SK-N-SH treated with all-trans-retinoic acid at 6 μM for 48 hours (cell line): ENCODE results near the gene SMIM41.

Source experiments
- ARNTL ChIP-seq: fragments of 450-650 bp; formaldehyde crosslinking; IDR thresholded peaks from 2 replicates; pipeline ENCODE4 v1.5.0; 2020; ENCODE audit warnings: low read depth, mild to moderate bottlenecking, moderate library complexity, borderline replicate concordance
- BACH2 ChIP-seq: fragments of 250-450 bp; sonication (Bioruptor Pico); IDR thresholded peaks from 2 replicates; pipeline ENCODE4 v1.9.0; 2021; ENCODE audit warnings: mild to moderate bottlenecking, borderline replicate concordance
- GLIS3 ChIP-seq: fragments of 250-450 bp; sonication (Bioruptor Pico); IDR thresholded peaks from 2 replicates; pipeline ENCODE4 v1.5.0; 2020; ENCODE audit warnings: mild to moderate bottlenecking, moderate library complexity
- PPARA ChIP-seq: fragments of 250-450 bp; sonication (Bioruptor Pico); IDR thresholded peaks from 2 replicates; pipeline ENCODE4 v1.5.0; 2020; ENCODE audit warnings: mild to moderate bottlenecking, borderline replicate concordance
- TOX ChIP-seq: fragments of 250-450 bp; sonication (Bioruptor Pico); IDR thresholded peaks from 2 replicates; pipeline ENCODE4 v1.8.0; 2021; ENCODE audit warnings: mild to moderate bottlenecking, moderate library complexity, borderline replicate concordance
- ZC3H10 ChIP-seq: fragments of 250-450 bp; sonication (Bioruptor Pico); IDR thresholded peaks from 2 replicates; pipeline ENCODE4 v1.5.1; 2021; ENCODE audit warnings: mild to moderate bottlenecking, moderate library complexity
- ZFP3 ChIP-seq: fragments of 250-450 bp; sonication (Bioruptor Pico); IDR thresholded peaks from 2 replicates; pipeline ENCODE4 v1.5.0; 2020; ENCODE audit warnings: mild to moderate bottlenecking, moderate library complexity
- ZFP30 ChIP-seq: fragments of 450-650 bp; formaldehyde crosslinking; IDR thresholded peaks from 2 replicates; pipeline ENCODE4 v1.5.0; 2022; ENCODE audit warnings: mild to moderate bottlenecking, moderate library complexity
- ZNF70 ChIP-seq: fragments of 450-650 bp; formaldehyde crosslinking; IDR thresholded peaks from 2 replicates; pipeline ENCODE4 v1.5.0; 2020; ENCODE audit warnings: mild to moderate bottlenecking, moderate library complexity
- ZNF8 ChIP-seq: fragments of 450-650 bp; formaldehyde crosslinking; IDR thresholded peaks from 2 replicates; pipeline ENCODE4 v1.5.0; 2020; ENCODE audit warnings: mild to moderate bottlenecking, moderate library complexity
- TF ChIP-seq, protein P1 (sequence below): fragments of 250-450 bp; sonication (Bioruptor Pico); IDR thresholded peaks from 2 replicates; pipeline ENCODE4 v1.5.1; 2021; ENCODE audit warnings: mild to moderate bottlenecking, moderate library complexity
- TF ChIP-seq, protein P2 (sequence below): fragments of 250-450 bp; sonication (Bioruptor Pico); IDR thresholded peaks from 2 replicates; pipeline ENCODE4 v1.8.0; 2020; ENCODE audit warnings: mild to moderate bottlenecking, moderate library complexity, borderline replicate concordance
- TF ChIP-seq, protein P3 (sequence below): fragments of 250-450 bp; sonication (Bioruptor Pico); IDR thresholded peaks from 2 replicates; pipeline ENCODE4 v1.8.0; 2021; ENCODE audit warnings: low read depth, mild to moderate bottlenecking, moderate library complexity, borderline replicate concordance

DNA sequence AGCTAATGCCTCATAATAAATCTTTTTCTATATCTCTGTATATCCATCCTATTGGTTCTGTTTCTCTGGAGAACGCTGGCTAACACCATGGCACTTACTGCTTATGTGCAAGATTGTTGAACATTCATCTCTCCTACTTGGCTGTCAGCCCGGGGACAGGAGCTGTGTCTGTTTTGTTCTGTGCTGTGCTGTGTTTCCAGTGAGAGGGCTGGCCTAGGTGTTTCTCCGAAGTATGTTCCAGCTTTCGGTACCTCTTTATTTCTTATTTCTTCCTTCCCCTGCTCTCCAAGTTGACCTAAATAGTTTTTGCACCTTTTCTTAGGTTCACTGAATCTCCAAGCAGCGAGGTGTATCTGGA, 47.1 kb upstream of the SMIM41 start:
- no peak for TF ChIP-seq BACH2 (CRISPR knock-in tag)
- TF ChIP-seq PPARA (CRISPR knock-in tag), result no peak
- TF ChIP-seq ZFP3 (CRISPR knock-in tag), result no peak
- TF ChIP-seq GLIS3, result no peak
- no peak for TF ChIP-seq ARNTL (CRISPR knock-in tag)
- TF ChIP-seq, protein P1, sequence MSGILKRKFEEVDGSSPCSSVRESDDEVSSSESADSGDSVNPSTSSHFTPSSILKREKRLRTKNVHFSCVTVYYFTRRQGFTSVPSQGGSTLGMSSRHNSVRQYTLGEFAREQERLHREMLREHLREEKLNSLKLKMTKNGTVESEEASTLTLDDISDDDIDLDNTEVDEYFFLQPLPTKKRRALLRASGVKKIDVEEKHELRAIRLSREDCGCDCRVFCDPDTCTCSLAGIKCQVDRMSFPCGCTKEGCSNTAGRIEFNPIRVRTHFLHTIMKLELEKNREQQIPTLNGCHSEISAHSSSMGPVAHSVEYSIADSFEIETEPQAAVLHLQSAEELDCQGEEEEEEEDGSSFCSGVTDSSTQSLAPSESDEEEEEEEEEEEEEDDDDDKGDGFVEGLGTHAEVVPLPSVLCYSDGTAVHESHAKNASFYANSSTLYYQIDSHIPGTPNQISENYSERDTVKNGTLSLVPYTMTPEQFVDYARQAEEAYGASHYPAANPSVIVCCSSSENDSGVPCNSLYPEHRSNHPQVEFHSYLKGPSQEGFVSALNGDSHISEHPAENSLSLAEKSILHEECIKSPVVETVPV (CRISPR knock-in tag), result no peak
- TF ChIP-seq ZFP30 (CRISPR knock-in tag), result no peak
- TF ChIP-seq ZNF70 (CRISPR knock-in tag), result peak; percentile 17; the same call in 1 of the 2 replicates
- TF ChIP-seq, protein P2, sequence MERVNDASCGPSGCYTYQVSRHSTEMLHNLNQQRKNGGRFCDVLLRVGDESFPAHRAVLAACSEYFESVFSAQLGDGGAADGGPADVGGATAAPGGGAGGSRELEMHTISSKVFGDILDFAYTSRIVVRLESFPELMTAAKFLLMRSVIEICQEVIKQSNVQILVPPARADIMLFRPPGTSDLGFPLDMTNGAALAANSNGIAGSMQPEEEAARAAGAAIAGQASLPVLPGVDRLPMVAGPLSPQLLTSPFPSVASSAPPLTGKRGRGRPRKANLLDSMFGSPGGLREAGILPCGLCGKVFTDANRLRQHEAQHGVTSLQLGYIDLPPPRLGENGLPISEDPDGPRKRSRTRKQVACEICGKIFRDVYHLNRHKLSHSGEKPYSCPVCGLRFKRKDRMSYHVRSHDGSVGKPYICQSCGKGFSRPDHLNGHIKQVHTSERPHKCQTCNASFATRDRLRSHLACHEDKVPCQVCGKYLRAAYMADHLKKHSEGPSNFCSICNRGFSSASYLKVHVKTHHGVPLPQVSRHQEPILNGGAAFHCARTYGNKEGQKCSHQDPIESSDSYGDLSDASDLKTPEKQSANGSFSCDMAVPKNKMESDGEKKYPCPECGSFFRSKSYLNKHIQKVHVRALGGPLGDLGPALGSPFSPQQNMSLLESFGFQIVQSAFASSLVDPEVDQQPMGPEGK (CRISPR knock-in tag), result no peak
- TF ChIP-seq, protein P3, sequence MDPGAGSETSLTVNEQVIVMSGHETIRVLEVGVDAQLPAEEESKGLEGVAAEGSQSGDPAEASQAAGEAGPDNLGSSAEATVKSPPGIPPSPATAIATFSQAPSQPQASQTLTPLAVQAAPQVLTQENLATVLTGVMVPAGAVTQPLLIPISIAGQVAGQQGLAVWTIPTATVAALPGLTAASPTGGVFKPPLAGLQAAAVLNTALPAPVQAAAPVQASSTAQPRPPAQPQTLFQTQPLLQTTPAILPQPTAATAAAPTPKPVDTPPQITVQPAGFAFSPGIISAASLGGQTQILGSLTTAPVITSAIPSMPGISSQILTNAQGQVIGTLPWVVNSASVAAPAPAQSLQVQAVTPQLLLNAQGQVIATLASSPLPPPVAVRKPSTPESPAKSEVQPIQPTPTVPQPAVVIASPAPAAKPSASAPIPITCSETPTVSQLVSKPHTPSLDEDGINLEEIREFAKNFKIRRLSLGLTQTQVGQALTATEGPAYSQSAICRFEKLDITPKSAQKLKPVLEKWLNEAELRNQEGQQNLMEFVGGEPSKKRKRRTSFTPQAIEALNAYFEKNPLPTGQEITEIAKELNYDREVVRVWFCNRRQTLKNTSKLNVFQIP (CRISPR knock-in tag), result no peak
- TF ChIP-seq ZNF8, result no peak
- TF ChIP-seq TOX (CRISPR knock-in tag), result no peak
- TF ChIP-seq ZC3H10, result no peak
